LHCN-M2 (cell line): ENCODE measurements around the gene SGPP2. TPM values are rescaled to one million over a fixed set of nuclear protein-coding genes. Genes with fewer than 3 reads are reported as not detected.
A peak's percentile ranks its signal among the peaks of the same experiment; 100 is the strongest.
"Not testable (repeated sequence)": the region's sequence is repeated elsewhere in the genome, so short reads cannot be mapped to it uniquely, and the experiment has no call there.

Experiments used
- DNase-seq: peaks from one replicate; pipeline ENCODE4 v3.0.0-alpha.2; 2012; ENCODE audit warnings: low read depth
- polyA plus RNA-seq: library from polyadenylated mRNA; unstranded; fragments of >200 nt; gene quantifications from one replicate; pipeline ENCODE4 v1.2.1, GENCODE V29; 2012; ENCODE audit warnings: missing spikeins
- total RNA-seq: library from RNA; depleted of rRNA; stranded (reverse); fragments of >200 nt; gene quantifications from 2 replicates; pipeline ENCODE4 v1.2.3, GENCODE V29; 2014; rRNA removed

SGPP2 gene, protein sequence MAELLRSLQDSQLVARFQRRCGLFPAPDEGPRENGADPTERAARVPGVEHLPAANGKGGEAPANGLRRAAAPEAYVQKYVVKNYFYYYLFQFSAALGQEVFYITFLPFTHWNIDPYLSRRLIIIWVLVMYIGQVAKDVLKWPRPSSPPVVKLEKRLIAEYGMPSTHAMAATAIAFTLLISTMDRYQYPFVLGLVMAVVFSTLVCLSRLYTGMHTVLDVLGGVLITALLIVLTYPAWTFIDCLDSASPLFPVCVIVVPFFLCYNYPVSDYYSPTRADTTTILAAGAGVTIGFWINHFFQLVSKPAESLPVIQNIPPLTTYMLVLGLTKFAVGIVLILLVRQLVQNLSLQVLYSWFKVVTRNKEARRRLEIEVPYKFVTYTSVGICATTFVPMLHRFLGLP
- total RNA-seq, result not detected in 2 replicates
- 0.07 TPM for polyA plus RNA-seq

DNA sequence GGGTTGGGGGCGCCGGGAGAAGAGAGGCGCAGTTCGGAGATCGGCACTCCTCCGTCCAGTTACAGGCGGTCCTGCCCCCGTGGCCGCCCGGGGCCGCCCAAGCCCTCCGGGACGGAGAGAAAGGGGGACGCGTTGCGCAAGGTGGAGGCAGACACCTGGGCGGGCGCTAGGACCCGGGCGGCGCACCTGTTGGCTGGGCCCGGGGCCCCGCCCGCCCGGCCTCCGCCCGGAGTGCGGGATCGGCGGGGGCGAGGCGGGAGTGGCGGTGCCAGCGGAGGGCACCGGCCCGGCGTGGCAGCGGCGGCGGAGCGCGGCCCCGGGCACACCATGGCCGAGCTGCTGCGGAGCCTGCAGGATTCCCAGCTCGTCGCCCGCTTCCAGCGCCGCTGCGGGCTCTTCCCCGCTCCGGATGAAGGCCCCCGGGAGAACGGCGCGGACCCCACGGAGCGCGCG, at the start of gene SGPP2:
Gene SGPP2, plus strand, starts transcription at position 268 of the 453 bp plus-strand sequence. Its CDS starts 60 bp downstream, at position 328.
- no peak for DNase-seq

DNA sequence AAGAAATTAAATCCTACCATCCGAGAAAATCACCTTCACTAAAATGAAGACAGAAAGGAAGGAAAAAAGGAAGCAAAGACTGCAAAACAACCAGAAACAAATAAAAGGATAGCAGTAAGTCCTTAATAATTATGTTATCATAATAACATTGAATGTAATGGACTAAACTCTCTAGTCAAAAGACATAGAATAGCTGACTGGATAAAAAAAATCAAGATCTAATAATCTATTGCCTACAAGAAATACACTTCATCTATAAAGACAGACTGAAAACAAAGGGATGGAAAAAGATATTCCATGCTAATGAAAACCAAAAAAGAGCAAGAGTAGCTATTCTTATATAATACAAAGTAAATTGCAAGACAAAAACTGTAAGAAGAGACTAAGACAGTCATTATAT, 48.5 kb upstream of the SGPP2 start:
- no peak for DNase-seq

DNA sequence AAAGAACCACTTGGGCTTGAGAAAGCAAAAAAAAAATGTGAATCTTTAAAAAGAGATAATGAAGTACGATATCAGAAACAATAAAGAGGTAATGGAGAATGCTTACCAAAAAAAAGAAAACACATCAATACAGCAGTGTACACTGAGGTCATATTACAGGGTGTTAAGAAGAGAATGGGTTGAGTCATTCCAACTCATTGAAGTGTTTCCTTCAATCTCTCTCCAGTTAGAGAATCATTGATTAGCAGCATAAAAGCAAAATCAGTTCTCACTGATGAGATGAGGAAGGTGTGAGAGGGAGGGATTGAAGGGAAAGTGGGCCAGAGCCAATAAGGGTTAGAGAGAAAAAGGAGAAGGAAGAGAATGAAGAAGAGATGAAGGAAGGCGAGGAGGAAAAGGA, 43.9 kb upstream of the SGPP2 start:
- DNase-seq, result no peak

DNA sequence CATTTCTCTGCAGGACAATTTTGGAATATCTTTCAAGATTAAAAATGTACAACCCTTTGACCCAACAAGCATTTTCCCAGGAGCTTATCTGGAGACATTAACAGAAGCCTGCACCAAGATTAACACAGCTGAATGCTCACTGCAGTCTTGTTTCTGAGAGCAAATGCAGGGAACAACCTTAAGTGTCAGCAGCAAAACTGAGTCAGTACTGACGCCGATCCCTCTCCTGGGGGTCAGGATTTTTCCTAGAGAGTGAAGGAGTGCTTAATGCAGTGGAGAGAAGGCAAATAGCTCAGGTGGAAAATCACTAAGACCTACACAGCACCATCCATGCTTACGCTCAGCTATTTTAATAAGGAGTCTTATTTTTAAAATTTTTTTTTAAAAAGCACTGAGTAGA, 42.8 kb upstream of the SGPP2 start:
- DNase-seq, result no peak

DNA sequence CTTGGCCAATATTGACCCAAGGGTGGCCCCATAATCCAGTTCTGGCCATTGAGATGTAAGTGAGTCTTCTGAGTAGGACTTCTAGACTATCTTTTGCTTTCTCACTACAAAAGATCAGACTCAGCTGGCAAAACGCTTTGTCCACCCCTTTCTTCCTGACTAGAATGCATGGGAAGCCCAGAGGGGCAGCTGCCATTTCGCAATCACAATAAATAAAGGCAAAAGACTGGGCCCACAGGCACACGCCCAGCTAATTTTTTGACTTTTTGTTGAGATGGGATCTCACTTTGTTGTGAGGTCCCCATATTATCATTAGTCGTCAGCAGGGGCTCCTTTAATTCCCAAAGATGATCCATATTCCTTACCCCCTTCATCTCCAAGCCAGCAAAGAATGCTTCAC, 41.1 kb upstream of the SGPP2 start:
- DNase-seq, result no peak

DNA sequence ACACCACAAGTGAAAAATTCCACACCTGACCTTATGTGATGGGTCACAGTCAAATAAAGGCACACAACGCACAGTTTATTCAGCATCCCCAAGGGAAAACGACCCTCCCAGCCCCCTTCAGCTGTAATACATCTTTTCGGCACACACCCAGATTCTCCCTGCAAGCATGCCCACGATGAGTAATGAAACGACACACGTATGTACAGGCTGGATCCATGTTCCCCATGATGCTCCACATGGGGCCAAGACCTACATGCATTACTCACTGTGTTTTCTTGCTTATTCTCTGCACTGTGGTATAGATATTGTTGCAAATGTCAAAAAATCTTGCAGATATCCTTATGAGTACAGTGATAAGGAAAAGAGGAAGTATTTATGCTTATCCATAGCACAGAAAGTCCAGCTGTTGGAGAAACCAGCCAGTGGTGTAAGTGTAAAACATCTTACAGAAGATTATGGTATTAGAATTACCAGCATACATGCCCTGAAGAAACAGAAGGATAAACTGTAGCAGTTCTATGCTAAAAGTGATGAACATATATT, 32.5 kb upstream of the SGPP2 start:
- DNase-seq, result no peak

DNA sequence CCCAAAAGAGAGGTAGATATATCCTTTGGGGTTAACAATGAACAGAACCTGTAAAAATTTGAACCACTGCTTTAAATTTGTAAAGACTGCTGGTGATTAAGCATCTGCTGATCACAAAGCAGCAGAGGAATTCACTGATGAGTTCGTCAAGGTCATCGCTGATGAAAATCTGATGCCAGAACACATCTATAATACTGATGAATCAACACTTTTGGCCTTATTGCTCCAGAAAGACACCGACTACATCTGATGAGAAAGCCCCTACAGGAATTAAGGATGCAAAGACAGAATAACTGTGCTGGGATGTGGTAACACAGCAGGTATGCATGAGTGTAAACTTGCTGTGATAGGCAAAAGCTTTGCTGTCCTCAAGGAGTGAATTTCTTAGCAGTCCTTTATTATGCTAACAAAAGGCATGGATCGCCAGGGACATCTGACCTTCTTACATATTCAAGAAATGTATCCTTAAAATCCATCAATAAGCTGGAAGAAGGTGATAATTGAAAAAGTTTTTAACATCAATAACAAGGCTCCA, 30.5 kb upstream of the SGPP2 start:
- DNase-seq, result no peak

DNA sequence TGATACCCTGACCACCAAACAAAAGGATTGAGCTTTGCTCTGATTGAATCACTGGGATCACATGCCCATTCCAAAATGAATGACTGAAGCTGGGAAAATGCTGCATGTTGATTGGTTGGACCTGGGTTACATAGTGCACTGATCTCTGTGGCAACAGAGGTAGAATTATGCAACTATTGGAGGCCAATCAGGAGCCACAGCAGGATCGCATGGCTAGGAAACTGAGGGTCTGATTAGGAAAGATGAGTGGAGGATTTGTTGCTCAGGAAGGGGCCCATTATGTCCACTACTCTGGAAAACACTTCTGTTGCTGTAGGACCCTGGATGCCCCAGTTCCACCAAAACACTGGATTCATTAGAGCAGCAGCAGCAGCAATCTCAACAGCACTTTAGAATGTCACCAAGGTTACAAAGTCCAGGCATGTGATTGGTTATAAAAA, 25.9 kb upstream of the SGPP2 start:
- peak; percentile 7 for DNase-seq

DNA sequence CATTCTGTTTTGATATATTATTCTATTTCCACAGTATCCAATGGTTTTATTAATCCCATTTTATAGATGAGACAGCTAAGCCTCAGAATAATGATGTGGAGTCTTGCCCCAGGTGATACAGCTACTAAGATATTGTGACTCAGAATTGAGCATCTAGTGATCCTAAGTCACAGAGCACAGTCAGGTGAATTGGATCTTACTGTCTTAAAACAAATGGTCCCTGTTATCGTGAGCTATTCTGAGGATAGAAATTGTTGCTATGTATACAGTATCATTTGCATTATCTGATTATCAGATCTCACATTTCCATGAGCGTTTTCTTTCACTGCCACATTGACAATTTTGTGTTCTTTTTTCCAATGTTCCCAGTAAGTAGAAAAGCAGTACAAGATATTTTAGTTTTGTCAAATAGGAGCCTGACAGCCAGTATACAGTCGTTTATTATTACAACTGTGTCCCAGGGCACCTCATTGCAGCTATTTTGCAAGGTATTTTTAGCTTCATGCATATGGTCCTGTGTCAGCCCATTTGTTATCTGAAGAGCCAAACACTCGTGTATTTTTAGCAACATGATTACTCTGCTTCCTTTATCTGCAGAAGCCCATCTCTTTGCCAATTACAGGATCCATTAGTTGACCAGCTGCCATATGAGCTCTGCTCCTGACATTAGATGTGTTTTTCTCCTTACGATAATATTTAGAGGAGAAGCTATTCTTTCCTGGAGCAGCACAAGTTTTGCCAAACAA, 25.1 kb upstream of the SGPP2 start:
- DNase-seq, result no peak

DNA sequence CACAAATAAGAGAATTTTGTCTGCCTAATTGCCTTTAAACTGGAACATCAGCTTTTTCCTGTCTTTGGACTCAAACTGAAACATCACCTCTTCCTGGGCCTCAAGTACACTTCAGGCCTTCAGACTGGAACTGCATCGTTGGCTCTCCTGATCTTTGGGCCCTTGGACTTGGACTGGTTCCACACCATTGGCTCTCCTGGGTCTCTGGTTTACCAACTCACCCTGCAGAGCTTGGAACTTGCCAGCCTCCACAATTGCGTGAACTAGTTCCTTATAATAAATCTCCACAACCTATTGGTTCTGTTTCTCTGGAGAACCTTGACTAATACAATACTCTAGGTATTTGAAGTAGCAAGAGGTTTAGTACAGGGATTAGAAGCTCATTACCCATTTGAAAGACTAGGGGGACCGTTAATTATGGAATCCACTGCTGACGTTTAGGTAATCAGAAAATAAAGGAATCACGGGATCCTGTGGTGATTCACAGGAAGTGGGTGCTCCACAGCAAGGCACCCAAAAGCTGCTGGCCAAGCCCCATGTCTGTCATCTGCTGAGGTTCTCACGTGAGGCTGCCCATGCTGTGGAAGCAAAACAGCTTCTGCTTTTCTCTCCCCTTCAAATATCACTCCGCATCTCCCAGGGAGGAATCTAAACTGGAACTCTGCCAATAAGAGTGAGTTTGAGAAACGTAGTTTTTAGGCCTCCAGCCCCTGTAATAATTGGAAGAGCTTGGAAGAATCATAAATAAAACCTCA, 20.0 kb upstream of the SGPP2 start:
- DNase-seq, result no peak

DNA sequence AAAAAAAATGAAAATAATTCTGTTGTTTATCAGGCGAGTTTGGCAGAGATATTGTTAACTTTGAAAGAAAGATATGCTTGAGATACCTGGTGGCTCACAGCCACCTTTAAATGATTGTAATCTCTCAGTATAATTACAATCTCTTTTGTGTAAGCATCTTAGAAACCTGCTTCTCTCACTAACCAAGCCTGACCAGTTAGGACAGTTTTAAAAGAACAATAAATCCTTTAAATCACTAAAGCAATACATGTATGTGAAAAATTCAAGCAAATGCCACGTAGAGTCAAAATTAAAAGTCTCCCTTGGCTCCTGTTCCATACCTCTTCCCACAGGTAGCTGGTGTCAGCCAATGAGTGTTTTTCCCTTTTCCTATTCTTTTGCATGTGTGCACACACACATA, 15.7 kb upstream of the SGPP2 start:
- DNase-seq, result no peak

DNA sequence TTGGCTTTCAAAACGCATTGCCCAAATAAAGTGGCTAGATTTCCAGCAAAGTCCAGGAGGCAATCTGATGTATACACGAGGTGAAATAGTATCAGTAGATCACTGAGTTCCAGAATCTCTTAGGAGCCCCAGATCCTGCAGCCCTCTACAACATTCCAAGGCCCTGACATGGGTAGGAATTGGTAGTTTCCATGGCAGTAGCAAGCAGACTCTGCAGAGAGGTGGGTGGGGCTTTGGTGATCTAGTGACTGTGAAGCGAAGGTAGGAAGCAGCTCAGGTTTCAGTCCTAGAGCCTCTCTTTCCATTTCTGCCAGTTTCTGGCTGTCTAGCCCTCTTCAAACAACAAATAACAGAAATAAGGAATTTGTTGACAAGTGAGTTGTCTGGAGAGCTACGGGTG, 13.8 kb upstream of the SGPP2 start:
- no peak for DNase-seq

DNA sequence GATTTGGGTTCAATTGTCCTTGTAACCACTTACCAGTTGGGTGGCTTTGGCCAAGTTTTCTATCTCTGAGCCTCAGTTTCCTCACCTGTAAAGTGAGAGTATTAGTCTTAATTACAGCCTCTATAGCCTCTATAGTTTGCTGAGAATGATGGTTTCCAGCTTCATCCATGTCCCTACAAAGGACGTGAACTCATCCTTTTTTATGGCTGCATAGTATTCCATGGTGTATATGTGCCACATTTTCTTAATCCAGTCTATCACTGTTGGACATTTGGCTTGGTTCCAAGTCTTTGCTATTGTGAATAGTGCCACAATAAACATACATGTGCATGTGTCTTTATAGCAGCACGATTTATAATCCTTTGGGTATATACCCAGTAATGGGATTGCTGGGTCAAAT, 12.0 kb upstream of the SGPP2 start:
- DNase-seq, result not testable (repeated sequence)

DNA sequence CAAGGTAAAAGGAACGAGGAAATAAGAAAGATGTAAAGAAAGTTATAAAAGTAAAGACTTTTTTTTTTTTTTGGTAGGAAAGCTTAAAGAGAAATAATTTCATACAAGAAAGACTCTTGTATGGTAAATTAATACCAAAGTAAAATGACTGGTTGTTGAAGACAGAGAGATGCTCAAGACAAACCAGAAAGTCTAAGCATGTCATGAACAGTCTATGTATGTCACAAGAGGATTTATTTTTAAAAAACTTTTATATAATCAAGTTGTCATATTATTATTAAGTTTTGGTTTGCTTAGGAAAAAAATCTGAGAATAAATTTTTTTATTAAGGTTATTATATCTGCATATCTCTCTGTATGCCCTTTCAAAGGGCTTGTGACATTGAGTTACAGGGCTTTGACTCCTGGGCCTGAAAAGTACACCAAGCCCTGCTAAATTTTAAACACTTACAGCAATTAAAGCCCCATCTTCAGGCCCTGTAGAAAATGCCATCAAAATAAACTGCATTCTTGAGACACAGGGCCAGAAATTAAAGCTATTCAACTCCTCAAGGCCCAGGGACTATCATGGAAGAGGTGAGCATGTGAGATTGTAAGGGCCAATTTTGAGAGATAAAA, 10.9 kb upstream of the SGPP2 start:
- DNase-seq, result no peak

DNA sequence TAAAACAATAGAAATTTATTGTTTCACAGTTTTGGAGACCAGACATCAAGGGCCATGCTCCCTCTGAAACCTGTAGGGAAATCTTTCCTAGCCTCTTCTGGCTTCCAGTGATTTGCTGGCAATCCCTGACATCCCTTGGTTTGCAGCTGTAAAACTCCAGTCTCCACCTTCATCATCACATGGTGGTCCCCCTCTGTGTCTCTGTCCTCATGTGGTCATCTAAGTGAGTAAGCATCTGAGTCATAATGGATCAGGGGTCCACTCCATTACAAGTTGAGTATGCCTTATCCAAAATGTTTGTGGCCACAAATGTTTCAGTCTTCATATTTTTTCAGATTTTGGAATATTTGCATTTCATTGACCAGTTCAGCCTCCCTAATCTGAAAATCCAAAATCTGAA, 5.6 kb upstream of the SGPP2 start:
- no peak for DNase-seq

DNA sequence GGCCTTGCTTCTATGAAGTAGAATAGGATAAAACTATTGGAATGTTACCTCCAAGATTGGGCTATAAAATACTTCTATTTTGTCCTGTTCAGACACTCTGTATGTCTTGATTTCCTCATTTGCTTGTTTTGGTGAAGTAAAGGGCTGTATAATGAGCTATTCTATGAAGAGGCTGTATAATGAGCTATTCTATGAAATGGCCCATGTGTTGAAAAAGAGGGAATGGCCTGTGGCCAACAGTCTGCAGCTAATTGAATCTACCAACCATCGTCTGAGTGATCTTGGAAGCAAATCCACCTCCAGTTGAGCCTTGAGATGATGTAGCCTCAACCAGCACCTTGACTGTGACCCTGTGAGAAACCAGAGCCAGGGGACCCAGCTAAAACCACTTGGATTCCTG, 3.8 kb upstream of the SGPP2 start:
- DNase-seq, result no peak

DNA sequence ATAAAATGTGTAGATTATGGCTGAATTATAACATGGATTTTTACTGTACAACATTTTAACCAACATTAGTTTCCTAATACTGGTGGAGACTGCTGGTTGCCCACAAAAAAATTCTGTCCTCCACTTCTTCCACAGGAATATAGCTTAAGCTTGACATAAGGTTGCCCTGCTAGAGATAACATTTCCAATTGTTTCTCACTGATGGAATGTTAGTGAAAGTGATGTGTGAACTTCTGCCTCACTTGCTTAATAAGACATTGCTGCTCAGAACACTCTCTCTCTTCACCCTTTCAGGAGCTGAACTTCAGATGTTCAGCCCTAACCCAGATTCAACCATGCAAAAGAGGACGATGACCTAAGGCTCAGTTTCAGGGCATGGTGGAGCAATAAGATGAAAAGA, 2.7 kb upstream of the SGPP2 start:
- no peak for DNase-seq

DNA sequence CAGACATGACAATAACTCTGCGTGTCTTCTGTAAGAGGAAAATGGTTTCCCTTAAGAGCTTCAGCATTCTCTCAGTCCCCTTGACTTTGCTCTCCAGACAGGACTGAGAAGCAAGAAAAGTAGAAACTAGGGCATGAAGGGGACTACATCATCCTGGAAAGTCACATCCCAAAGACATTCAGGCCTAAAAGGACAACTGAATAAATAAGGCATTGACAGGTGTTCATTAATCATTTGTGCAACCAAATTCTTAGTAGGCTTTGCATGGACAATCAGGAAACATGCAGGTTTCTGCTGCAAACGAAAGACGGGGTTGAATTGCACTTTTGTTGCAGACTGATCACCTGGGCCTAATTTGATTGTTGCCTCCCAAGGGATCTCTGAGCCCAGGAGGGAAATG, 1.2 kb upstream of the SGPP2 start:
- no peak for DNase-seq

DNA sequence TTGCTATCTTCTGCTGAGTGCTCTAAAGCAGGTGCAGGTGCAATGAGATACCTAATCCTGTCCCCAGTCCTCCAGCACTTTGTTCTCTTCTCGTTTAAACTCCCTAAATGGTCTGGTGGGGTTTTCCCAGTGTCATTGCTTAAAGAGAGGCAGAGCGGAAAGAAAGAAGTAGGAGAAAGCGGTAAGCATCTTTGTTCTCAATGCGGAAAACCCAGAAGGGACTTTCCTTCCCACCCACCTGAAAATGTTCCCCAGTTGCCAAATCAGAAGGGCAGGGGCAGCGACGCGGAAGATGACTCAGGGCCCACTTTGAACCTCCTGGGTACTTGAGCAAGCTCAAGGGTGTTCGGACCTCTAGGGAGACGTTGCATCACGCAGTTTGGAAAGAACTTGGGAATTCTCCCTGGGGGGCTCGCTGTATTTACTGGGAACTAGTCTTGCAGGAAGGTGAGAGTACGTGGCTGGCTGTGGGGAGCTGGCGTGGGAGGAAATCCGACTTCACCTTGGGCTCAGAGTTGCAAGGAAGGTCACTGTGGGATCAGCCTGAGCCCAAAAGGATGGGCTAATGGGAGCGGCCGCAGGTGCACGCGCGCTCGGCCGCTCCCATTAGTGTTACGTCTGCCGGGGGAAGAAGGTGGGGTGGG, 589 bp upstream of the SGPP2 start:
- DNase-seq, result no peak
